Brain microvascular endothelial cell (primary cell): ENCODE measurements around the gene ATAD2B.
"Not testable (repeated sequence)": the region's sequence is repeated elsewhere in the genome, so short reads cannot be mapped to it uniquely, and the experiment has no call there.

Source experiments
- DNase-seq: peaks from one replicate; pipeline ENCODE4 v3.0.0-alpha.2; 2020
- H3K27ac ChIP-seq: fragments of 250-450 bp; sonication (Bioruptor Pico); 2 replicates; pipeline ENCODE4 v1.5.1; 2020; ENCODE audit warnings: mild to moderate bottlenecking, moderate library complexity
- H3K27me3 ChIP-seq: fragments of 250-450 bp; sonication (Bioruptor Pico); replicated peaks from 2 replicates; pipeline ENCODE4 v1.5.1; 2020; ENCODE audit warnings: mild to moderate bottlenecking
- H3K36me3 ChIP-seq: fragments of 250-450 bp; sonication (Bioruptor Pico); replicated peaks from 2 replicates; pipeline ENCODE4 v1.5.1; 2020; ENCODE audit warnings: mild to moderate bottlenecking
- H3K4me3 ChIP-seq: 2 replicates; pipeline ENCODE4 v1.5.1; 2011; ENCODE audit warnings: low read depth, mild to moderate bottlenecking, control low read depth, low read length, moderate library complexity
- in situ Hi-C: cut with HindIII; loops from 2 replicates; pipeline ENCODE4 v1.10.0; 2017; ENCODE audit warnings: low sequenced_read_pairs, low pct_ligation_motif_present
- TF ChIP-seq, protein P1 (sequence below): IDR thresholded peaks from 2 replicates; pipeline ENCODE4 v1.5.1; 2011; ENCODE audit warnings: low read depth, mild to moderate bottlenecking, moderate library complexity, low read length, control low read depth, inconsistent platforms; ENCODE audit errors: missing control alignments

Gene ATAD2B

DNA sequence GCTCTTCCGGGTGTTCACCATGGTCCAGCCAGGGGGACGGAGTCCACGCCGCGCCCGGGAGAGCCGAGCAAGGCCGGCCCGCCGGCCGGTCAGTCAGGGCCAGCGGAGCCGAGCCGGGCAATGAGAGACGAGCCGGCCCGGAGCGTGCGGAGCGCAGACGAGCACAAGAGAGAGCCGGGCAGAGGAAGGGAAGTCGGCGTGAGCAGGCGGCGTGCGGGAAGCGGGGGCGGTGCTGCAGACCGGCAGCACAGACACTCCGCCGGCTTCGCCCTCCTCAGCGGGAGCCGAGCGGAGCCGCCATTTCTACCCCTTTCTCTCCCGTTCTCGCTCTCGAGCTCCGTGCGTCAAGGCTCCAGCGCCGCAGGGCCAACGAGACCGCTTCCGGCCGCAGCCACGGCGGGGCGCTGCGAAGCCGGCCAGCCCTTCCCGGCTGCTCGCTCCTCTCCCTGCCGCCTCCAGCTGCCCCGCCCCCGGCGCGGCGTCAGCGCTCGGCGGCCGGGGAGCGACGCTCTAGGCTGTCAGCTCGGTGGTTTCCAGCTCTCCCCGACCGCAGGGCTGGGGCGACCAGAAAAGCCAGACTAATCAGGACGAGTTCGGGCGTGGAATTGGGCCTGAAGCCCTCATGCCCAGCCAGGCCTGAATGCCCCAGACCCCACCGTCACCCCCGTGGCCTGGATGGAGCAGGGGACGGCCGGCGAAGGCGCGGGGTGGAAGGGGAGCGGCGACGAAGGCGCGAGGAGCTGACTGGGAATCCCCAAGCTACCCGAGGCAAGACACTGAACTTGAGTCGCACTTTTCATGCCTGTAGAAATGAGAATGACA is at the start of gene ATAD2B:
ATAD2B (minus strand) TSS at position 374 of the 822 bp plus-strand sequence; CDS start at position 21, 353 bp downstream.
- Histone ChIP-seq H3K27me3 (no peaks in the 10 kb centered on the region), H3K36me3 (no peaks in the 10 kb centered on the region), H3K4me3 (peak within 1 kb of the TSS; percentile 86), H3K27ac (peak within 1 kb of the TSS; percentile 98)
- DNase-seq: peak; percentile 89
- in situ Hi-C loops: no loop called here
- TF ChIP-seq, protein P1, sequence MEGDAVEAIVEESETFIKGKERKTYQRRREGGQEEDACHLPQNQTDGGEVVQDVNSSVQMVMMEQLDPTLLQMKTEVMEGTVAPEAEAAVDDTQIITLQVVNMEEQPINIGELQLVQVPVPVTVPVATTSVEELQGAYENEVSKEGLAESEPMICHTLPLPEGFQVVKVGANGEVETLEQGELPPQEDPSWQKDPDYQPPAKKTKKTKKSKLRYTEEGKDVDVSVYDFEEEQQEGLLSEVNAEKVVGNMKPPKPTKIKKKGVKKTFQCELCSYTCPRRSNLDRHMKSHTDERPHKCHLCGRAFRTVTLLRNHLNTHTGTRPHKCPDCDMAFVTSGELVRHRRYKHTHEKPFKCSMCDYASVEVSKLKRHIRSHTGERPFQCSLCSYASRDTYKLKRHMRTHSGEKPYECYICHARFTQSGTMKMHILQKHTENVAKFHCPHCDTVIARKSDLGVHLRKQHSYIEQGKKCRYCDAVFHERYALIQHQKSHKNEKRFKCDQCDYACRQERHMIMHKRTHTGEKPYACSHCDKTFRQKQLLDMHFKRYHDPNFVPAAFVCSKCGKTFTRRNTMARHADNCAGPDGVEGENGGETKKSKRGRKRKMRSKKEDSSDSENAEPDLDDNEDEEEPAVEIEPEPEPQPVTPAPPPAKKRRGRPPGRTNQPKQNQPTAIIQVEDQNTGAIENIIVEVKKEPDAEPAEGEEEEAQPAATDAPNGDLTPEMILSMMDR: peak; percentile 65

DNA sequence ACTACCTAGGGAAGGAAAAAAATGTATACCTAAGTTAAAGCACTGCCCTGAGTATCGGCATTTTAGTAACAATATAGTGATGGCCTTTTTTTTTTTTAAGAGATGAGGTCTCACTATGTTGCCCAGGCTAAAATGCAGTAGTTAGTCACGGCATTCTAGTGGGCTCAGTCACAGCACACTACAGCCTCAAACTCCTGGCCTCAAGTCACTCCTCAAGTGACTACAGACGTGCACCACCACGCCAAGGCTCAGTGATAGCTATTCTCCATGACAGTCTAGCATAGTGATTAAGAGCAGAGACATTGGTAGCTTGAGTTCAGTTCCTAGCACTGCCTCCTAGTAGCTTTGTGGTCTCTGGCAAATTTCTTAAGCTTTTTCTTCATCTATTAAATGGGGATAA is 40.9 kb upstream of the ATAD2B start:
- Histone ChIP-seq H3K27ac (no peak overlapping the region), H3K27me3 (no peaks in the 10 kb centered on the region), H3K36me3 (peaks cover 2% of the 10 kb centered on the region), H3K4me3 (no peak overlapping the region)
- in situ Hi-C loops: no loop called here
- no peak for DNase-seq
- TF ChIP-seq, protein P1: no peak

DNA sequence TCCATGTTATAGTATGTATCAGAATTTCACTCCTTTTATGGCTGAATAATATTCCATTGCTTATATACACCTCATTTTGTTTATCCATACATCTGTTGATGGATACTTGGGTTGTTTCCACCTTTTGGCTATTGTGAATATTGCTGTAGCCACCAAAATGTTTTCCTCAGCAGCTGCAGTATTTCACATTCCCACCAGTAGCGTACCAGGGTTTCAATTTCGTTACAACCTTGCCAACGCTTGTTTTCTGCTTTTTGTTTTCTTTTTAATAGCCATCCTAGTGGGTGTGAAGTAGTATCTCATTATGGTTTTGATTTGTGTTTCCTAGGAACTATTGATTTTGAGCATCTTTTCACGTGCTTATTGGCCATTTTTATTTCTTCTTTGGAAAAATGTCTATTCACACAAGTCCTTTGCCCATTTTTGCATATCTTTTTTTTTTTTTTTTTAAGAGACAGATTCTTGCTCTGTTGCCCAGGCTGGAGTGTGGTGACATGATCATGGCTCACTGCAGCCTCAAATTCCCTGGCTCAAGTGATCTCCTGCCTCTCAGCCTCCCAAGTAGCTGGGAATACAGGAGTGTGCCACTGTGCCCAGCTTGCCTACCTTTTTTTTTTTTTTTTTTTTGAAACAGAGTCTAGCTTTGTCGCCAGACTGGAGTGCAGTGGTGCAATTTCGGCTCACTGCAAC is 27.5 kb upstream of the ATAD2B start:
- no peak overlapping the region for H3K27ac ChIP-seq
- no peaks in the 10 kb centered on the region for H3K27me3 ChIP-seq
- no peak overlapping the region for H3K4me3 ChIP-seq
- H3K36me3 ChIP-seq: no peaks in the 10 kb centered on the region
- DNase-seq: no peak
- in situ Hi-C loops: no loop called here
- TF ChIP-seq, protein P1: no peak

DNA sequence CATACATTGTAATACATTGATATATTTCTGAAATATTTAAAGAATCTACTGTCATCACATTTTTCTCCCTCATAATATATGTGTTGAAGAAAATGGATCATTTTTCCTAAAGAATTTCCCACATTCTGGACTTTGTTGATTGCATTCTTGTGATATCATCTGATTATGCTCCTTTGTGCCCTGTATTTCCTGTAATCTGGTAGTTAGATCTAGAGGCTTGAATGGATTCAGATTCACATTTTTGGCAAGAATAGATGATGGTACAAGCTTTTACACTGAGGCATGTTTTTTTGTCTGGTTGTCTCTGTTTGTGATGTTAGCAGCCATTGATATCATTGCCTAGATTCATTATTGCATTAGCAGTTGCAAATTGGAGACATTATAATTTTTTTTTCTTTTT is 26.7 kb upstream of the ATAD2B start:
- TF ChIP-seq, protein P1: no peak
- Histone ChIP-seq H3K4me3 (no peak overlapping the region), H3K27ac (no peak overlapping the region), H3K27me3 (no peaks in the 10 kb centered on the region), H3K36me3 (no peaks in the 10 kb centered on the region)
- in situ Hi-C loops: no loop called here
- DNase-seq: no peak

DNA sequence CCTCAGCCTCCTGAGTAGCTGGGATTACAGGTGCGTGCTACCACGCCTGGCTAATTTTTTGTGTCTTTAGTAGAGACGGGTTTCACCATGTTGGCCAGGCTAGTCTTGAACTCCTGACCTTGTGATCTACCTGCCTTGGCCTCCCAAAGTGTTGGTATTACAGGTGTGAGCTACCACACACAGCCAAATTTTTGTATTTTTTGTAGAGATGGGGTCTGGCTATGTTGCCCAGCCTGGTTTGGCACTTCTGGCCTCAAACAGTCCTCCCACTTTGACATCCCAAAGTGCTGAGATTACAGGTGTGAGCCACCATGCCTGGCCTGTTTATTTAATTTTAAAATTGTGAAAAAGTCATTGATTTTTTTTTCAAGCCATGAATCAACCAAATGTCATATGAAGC is 25.6 kb upstream of the ATAD2B start:
- H3K27me3 ChIP-seq, in situ Hi-C loops, DNase-seq, H3K4me3 ChIP-seq, H3K36me3 ChIP-seq, H3K27ac ChIP-seq: not testable (repeated sequence)

DNA sequence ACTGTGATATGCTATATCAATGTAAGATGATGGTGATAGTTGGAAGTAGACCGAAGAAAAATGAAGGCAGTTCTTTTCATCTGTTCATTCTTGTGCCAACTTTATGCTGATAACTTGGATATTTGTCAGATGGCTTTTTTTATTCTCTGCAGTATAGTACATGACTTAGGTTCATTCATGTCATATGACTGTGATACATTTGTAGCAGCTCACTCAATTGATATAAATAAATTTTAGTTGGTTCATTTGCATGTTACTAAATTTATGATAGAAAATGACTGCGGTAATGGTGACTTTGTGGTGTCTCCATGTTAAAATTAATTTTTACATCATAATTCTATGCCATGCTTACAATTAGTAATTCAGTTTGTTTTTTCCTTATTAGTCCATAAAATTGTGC is 20.4 kb upstream of the ATAD2B start:
- TF ChIP-seq, protein P1: no peak
- no peaks in the 10 kb centered on the region for H3K27me3 ChIP-seq
- no peak overlapping the region for H3K27ac ChIP-seq
- no peak for DNase-seq
- H3K36me3 ChIP-seq: no peaks in the 10 kb centered on the region
- H3K4me3 ChIP-seq: no peak overlapping the region
- in situ Hi-C loops: no loop called here
